ENCODE data around the gene RGL3.
"Not testable (repeated sequence)": the region's sequence is repeated elsewhere in the genome, so short reads cannot be mapped to it uniquely, and the experiment has no call there.

RGL3 gene

DNA sequence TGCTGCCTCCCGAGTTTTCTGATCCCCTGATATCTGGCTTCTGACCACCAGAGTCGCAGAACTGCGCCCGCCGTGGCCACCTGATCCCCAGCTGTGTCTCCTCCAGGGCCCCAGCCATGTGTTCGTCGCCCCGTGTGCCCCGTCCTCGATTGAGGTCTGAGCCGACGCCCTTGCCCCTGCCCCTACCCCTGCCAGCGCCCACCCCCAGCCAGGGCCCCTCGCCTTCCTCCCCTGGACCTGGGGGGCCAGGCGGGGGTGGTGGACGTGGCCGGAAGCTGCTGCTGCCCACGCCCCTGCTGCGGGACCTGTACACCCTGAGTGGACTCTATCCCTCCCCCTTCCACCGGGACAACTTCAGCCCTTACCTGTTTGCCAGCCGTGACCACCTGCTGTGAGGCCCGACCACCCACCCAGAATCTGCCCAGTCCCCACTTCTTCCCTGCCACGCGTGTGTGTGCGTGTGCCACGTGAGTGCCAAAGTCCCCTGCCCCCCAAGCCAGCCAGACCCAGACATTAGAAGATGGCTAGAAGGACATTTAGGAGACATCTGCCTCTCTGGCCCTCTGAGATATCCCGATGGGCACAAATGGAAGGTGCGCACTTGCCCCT is 54.7 kb downstream of the RGL3 start:
- in situ Hi-C loops (cut with HindIII; ENCODE audit: low sequenced_read_pairs) = no loop called here

DNA sequence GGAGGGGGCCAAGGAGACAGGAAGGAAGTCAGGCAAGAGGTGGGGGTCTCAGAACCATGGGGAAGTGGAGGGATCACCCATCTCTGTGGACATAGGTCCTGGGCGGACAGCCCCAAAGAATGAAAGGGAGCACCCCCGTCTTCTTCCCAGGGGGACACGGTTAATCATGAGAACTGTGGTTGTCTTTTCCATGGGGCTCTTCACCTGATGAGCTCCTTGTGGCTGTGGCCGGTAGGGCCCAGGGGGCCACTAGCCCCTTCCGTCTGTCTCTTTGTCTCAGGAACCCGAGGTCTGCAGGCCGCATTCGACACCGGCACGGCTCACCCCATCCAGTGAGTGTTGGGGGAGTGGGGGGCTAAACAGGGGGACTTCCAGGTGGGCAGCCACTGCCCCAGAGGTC is 55.2 kb downstream of the RGL3 start:
- in situ Hi-C loops (cut with HindIII; ENCODE audit: low sequenced_read_pairs) = no loop called here

DNA sequence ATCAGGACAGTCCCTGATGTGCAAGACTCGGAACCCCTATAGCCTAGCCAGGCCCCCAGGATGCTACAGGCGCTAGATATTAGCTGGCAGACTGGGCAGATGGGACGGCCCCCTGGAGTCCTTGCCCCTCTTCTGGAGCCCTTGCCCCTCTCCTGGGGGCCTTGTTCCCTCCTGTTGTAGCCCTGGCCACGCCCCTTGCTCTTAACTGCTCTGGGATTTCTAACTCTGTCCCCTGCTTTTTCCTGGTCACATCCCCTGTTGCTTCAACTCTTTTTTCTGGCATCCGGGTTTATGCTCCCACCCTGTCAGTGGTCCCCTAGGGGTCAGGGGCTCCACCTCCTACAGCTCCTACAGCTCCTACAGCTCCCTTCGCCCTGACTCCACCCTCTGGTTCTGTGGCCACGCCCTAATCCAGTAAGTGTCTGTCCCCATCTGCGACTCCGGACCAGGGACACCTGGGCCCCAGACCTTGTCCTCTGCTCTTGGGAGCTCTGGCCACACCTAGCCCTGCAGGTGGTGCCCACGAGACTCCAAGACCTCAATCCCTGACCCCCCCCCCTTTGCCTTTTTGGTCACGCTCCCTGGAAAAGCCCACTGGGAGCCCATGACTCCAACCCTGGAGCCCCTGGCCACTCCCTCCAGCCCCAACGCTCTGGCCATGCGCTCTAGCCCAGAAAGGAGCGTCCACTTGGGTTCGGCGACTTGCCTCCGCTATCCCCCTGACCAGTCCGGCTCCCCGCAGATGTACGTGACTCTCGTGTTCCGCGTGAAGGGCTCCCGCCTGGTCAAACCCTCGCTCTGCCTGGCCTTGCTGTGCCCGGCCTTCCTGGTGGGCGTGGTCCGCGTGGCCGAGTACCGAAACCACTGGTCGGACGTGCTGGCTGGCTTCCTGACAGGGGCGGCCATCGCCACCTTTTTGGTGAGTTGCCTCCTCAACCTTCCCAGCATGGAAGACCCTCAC is 57.1 kb downstream of the RGL3 start:
- in situ Hi-C loops (cut with HindIII; ENCODE audit: low sequenced_read_pairs) = no loop called here

DNA sequence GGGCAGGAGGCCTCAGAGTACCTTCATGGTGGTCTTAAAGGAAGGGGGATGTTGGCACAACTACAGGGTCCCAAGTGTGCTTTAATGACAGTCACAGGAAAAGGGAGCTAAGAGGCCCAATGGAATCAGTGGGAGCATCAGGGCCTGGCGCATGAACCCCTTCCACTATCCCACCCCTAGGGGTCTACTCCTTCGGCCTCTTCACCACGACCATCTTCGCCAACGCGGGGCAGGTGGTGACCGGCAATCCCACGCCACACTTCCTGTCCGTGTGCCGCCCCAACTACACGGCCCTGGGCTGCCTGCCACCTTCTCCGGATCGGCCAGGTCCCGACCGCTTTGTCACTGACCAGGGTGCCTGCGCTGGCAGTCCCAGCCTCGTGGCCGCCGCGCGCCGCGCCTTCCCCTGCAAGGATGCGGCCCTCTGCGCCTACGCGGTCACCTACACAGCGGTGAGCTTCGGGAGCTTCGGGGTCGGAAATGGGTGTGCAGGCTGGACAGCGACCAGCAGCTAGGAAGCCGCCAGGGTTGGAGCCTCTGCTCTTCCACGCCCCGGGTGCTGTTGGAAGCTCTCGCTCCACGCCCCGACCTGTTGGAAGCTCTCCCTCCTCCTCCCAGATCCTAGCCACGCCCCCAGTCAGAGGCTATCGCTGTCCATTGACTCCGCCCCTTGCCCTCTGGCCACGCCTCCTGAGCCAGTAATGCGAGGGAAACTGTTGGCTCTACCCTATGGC is 57.9 kb downstream of the RGL3 start:
- in situ Hi-C loops (cut with HindIII; ENCODE audit: low sequenced_read_pairs) = no loop called here

DNA sequence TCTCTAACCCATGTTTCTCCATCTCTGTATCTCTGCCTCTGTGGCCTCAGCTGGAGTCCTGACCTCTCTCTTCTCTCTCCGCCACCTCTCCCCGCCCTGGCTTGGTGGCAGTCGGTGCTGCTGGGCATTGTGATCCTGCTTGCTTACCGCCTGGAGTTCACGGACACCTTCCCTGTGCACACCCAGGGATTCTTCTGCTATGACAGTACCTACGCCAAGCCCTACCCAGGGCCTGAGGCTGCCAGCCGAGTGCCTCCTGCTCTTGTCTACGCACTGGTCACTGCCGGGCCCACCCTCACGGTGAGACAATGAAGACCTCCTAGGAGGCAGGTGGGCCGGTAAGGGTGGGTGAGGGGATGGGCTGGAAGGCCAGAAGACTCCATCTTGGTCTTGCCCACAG is 59.7 kb downstream of the RGL3 start:
- in situ Hi-C loops (cut with HindIII; ENCODE audit: low sequenced_read_pairs) = no loop called here

DNA sequence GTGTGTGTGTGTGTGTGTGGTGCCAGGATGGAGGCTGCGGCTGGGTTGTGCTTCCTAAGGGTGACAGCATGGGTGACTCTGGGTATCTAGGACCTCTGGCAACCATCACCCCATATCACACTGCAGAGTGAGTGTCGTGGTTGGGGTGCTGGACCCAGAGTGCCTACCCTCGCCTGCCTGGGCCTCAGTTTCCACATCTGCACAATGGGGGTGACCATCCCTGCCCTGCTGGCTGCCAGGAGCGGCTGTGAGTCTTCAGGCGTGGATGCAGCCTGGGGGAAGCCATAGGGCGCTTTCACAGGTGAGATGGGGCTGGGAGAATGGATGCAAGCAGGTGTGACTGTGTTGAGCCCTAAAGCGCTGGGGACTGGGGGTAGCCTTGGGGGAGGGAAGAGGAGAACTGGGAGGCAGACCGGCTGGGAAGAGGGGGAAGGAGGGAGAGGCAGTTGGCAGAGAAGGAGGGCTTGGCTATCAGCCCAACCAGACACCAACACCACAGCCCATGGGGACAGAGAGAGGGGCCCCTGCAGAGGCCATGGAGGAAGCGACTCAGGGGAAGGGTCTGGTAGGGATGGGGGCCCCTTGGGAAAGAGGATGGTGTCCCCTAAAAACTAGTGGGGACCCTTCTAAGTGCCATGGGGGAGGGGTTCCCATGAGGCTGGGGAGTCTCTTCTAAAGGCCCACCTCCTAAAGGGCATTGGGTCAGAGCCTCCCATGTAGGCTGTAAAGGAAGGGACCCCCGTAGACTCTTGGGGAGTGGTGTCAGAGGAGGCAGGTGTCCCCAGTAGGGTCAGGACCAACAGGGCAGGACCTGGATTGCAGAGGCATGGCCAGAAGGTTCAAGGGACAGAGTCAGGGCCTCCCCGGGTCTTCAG is 62.2 kb downstream of the RGL3 start:
- in situ Hi-C loops (cut with HindIII; ENCODE audit: low sequenced_read_pairs) = no loop called here

DNA sequence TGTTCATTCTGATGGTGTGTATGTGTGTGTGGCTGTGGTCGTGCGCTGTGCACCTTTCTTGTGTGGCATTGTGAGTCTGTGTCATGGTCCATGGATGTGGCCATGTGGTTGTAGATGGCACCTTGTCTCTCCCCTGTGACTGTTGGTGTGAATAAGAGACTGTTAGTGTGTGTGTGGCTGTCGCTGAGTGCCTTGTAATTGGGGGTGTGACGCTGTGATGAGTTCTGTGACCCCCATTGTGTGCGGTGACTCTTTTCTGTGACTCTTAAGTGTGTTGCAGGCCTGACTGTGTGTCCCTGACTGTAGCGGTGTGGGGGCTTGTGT is 63.1 kb downstream of the RGL3 start:
- in situ Hi-C loops (cut with HindIII; ENCODE audit: low sequenced_read_pairs) = no loop called here

DNA sequence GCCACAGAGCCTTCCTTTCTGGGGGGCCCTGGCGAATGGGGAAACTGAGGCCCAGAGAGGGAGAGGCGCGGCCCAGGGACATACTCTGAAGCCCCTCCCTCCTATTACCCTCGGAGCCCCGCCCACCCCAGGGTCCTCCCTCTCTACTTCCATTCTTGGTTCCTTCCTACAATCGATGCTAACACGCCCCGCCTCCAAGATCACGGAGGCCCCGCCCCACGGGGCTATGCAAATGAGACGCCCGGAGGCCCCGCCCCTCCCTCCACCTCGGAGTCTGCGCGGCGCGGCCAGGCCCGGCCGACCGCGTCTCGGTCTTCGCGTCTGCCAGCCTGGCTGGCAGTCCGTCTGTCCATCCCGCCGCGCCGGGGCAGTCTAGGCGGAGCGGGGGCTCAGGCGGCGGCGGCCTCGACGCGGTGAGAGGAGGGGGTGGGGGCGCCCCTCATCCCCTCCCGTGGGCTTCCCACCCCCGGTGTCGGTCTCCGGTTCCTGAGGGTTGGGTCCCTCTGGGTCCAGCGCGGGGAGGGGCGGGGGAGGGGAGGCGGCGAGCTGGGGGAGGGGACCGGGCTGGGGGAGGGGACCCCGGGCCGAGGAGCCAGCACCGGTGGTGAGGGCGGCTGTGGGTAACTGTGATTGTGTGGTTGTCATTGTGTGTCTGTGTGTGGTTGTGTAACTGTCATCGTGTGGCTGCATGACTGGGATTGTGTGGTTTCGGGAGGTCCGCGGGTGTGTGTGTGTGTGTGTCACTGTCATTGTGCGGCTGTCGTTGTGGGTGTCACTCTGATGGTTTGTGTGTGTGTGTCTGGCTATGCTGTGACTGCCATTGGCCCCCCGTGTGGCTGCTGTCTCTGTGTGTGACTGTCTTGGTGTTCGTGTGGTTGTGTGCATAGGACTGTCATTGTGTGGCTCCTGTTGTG is 63.7 kb downstream of the RGL3 start, which contains the start of gene PLPPR2:
PLPPR2 (plus strand) TSS at position 273 of the 914 bp plus-strand sequence. CDS start 2,242 bp downstream, outside the sequence.
- in situ Hi-C loops (cut with HindIII; ENCODE audit: low sequenced_read_pairs) = no loop called here

DNA sequence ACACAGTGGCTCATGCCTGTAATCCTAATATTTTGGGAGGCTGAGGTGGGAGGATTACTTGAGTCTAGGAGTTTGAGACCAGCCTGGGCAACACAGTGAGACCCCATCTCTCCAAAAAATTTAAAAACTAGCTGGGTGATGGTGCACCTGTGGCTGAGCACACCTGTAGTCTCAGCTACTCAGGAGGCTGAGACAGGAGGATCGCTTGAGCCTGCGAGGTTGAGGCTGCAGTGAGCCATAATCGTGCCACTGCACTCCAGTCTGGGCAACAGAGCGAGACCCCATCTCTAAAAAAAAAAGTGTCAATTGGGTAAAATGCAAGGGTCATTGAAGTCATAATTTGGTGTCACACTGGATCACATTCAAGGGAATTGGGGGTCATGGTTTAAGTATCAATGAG is 65.0 kb downstream of the RGL3 start:
- in situ Hi-C loops (cut with HindIII; ENCODE audit: low sequenced_read_pairs) = not testable (repeated sequence)

DNA sequence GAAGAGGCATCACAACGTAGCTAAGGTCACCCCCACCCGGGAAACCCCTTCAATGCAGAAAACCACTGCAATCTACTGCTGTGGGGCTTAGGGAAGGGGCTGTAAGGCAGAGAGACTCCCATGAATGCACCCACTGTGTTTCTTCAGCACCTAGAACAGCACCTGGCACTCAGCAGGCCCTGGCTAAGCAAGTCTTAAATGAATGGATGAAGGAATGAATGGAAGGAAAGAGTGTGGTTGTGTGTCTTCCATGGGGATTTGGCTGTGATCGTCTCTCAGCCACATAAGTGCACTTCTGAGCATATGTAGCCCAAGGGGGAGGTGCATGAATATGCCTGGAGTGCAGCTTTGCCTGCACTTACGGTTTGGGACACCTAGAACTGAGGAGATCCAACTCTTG is 69.9 kb downstream of the RGL3 start:
- in situ Hi-C loops (cut with HindIII; ENCODE audit: low sequenced_read_pairs) = no loop called here

DNA sequence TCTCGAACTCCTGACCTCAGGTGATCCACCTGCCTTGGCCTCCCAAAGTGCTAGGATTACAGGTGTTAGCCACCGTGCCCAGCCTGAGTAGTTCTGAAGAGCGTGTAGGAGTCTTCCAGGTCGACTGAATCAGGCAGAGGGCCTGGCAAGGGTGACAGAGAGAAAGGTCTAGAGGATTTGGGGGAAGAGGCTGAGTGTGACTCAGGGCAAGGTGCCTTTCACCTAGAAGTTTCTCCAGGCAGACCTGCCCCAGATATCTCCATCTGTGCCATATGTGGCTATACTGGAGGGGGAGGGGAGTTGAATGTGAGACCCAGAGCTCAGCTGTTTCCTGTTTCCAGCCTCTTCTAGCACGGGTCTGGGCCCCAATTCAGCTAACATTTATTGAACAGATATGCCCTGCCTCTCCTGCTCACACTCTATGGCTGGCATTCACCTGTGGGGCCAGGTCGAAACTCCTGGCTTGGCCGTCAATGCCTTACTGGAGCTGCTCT is 71.5 kb downstream of the RGL3 start:
- in situ Hi-C loops (cut with HindIII; ENCODE audit: low sequenced_read_pairs) = no loop called here

DNA sequence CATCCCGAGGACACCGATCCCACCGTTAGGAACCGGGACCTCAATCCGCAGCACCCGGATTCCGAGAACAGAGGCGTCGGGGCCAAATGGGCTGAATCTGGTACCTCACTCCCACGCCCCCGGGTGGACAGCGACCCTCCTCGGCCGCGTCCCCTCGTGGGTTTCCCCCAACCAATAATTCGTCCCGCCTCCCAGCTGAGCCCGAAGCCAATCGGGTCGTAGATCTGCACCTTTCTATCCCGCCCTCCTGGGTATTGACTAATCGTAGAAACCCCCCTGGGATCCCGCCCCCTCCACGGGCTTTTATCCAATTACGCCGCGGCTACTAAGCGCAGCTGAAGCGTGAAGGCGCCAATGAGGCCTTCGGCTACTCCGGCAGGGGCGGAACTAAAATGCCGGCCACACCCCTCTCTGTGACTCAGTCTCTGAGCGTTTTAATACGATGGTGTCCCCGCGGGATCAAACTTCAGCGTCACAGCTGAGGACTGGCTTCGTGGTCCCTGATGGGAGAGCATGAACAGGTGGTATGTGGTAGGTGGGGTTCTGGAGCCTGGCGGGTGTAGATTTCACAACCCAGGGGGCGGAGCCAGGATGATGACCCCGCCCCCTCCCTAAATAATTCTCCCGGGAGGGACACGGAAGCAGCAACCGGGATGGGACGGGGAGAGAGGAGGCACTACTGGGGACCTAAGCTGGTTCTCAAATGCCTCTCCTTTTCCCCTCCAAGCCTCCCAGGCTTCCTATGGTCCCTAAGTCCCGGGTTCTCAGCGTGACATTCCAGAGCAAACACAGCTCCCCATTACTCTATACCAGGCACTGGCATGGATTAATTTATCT is 72.8 kb downstream of the RGL3 start, which contains the start of the genes CCDC159 and TMEM205:
CCDC159 (plus strand) TSS at position 416 of the 837 bp plus-strand sequence; CDS start at position 504, 88 bp downstream.
TMEM205 (minus strand) TSS at position 165 of the 837 bp plus-strand sequence. CDS start 649 bp downstream, outside the sequence.
- in situ Hi-C loops (cut with HindIII; ENCODE audit: low sequenced_read_pairs) = no loop called here

DNA sequence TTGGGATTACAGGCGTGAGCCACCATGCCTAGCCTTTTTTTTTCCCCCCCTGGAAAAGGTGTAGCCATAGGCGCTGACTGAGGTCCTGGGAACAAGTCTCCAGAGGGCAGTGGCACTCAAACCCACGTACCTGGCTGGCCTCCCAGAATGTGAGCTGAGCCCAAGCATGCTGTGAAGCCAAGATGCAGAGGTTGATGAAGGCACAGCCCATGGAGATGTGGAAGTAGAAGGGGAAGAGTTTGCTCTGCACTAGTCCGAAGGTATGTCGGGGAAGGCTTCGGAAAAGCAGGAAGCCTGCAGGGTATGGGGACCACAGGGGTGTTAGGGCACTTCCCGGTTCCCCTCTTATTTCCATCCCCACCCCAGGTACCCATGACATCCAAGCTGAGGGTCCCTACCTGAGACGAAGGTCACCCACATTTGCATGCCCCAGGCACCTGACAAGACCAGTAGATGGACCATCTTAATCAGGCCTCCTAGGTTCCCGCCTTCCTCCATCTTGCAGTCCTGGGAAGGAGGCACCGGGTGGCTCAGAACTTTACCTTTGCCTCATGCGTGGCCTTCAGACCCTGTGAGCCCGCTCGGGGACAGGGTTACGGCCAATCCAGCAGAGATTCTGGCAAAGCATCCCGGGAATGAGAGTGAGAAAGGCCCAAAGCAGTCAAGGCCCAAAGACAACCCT is 73.9 kb downstream of the RGL3 start:
- in situ Hi-C loops (cut with HindIII; ENCODE audit: low sequenced_read_pairs) = no loop called here
